SH-SY5Y (cell line): Measurements from ENCODE around the gene AGMO.

Source experiments
- GATA2 ChIP-seq: IDR thresholded peaks from 2 replicates; pipeline ENCODE4 v1.6.1; 2011; ENCODE audit warnings: mild to moderate bottlenecking, low read depth, low read length
- GATA3 ChIP-seq: IDR thresholded peaks from 2 replicates; pipeline ENCODE4 v1.6.1; 2011; ENCODE audit warnings: low read depth, mild to moderate bottlenecking, low read length, moderate library complexity

DNA sequence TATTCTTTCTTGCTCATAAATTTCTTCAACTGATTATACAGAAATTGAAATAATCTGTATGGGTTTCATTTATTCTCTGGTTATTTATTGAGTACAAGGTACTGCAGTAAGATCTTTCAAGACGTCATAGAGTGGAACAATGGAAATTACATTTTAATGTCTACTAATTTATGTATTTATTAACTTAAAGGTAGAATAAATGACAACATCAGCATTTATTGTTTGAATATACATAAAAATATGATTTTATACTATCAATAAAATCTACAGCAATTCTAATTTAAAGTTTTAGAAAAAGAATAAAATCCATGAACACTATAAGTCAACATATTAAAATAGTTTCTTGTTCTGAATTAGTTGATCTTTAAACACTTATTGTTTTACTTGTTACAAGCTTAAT, 158.5 kb downstream of the AGMO start:
- TF ChIP-seq GATA2 = no peak
- TF ChIP-seq GATA3 = no peak
